Measurements from ENCODE around the gene DIP2C. TPM values are rescaled to one million over a fixed set of nuclear protein-coding genes. Genes with fewer than 3 reads are reported as not detected.
A peak's percentile ranks its signal among the peaks of the same experiment; 100 is the strongest.

The DIP2C gene, protein sequence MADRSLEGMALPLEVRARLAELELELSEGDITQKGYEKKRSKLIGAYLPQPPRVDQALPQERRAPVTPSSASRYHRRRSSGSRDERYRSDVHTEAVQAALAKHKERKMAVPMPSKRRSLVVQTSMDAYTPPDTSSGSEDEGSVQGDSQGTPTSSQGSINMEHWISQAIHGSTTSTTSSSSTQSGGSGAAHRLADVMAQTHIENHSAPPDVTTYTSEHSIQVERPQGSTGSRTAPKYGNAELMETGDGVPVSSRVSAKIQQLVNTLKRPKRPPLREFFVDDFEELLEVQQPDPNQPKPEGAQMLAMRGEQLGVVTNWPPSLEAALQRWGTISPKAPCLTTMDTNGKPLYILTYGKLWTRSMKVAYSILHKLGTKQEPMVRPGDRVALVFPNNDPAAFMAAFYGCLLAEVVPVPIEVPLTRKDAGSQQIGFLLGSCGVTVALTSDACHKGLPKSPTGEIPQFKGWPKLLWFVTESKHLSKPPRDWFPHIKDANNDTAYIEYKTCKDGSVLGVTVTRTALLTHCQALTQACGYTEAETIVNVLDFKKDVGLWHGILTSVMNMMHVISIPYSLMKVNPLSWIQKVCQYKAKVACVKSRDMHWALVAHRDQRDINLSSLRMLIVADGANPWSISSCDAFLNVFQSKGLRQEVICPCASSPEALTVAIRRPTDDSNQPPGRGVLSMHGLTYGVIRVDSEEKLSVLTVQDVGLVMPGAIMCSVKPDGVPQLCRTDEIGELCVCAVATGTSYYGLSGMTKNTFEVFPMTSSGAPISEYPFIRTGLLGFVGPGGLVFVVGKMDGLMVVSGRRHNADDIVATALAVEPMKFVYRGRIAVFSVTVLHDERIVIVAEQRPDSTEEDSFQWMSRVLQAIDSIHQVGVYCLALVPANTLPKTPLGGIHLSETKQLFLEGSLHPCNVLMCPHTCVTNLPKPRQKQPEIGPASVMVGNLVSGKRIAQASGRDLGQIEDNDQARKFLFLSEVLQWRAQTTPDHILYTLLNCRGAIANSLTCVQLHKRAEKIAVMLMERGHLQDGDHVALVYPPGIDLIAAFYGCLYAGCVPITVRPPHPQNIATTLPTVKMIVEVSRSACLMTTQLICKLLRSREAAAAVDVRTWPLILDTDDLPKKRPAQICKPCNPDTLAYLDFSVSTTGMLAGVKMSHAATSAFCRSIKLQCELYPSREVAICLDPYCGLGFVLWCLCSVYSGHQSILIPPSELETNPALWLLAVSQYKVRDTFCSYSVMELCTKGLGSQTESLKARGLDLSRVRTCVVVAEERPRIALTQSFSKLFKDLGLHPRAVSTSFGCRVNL (N-terminal part only)
- polyA plus RNA-seq (ENCODE audit: insufficient read length in 3 of 3), result 10 to 100 TPM; 19.1 to 24.8 (median 23.2) TPM
- long read RNA-seq, donor 1, result 0 reads
- long read RNA-seq, donor 2, result 0 reads
- long read RNA-seq, donor 3, full-length matches to known transcripts, result 1 of 1 reads
- long read RNA-seq, donor 3, partial matches to known transcripts, result 0 of 1 reads
- long read RNA-seq, donor 3, other reads (novel, unspliced or antisense), result 0 of 1 reads
- long read RNA-seq, donor 4, partial matches to known transcripts, result 6 of 6 reads
- long read RNA-seq, donor 4, other reads (novel, unspliced or antisense), result 0 of 6 reads
- long read RNA-seq, donor 5, result 0 reads
- long read RNA-seq, donor 6, result 0 reads
- long read RNA-seq, donor 7, result 0 reads
- long read RNA-seq, donor 8, full-length matches to known transcripts, result 1 of 1 reads
- long read RNA-seq, donor 8, partial matches to known transcripts, result 0 of 1 reads
- long read RNA-seq, donor 8, other reads (novel, unspliced or antisense), result 0 of 1 reads
- long read RNA-seq, donor 9, result 0 reads
- long read RNA-seq, donor 10, partial matches to known transcripts, result 8 of 8 reads
- long read RNA-seq, donor 10, other reads (novel, unspliced or antisense), result 0 of 8 reads
- long read RNA-seq, donor 11, result 0 reads
- long read RNA-seq, donor 12, result 0 reads
- long read RNA-seq, donor 13, result 0 reads
- long read RNA-seq, donor 14, result 0 reads
- long read RNA-seq, donor 15, full-length matches to known transcripts, result 1 of 10 reads
- long read RNA-seq, donor 15, partial matches to known transcripts, result 9 of 10 reads
- long read RNA-seq, donor 15, other reads (novel, unspliced or antisense), result 0 of 10 reads
- long read RNA-seq, donor 16, full-length matches to known transcripts, result 1 of 1 reads
- long read RNA-seq, donor 16, partial matches to known transcripts, result 0 of 1 reads
- long read RNA-seq, donor 16, other reads (novel, unspliced or antisense), result 0 of 1 reads

DNA sequence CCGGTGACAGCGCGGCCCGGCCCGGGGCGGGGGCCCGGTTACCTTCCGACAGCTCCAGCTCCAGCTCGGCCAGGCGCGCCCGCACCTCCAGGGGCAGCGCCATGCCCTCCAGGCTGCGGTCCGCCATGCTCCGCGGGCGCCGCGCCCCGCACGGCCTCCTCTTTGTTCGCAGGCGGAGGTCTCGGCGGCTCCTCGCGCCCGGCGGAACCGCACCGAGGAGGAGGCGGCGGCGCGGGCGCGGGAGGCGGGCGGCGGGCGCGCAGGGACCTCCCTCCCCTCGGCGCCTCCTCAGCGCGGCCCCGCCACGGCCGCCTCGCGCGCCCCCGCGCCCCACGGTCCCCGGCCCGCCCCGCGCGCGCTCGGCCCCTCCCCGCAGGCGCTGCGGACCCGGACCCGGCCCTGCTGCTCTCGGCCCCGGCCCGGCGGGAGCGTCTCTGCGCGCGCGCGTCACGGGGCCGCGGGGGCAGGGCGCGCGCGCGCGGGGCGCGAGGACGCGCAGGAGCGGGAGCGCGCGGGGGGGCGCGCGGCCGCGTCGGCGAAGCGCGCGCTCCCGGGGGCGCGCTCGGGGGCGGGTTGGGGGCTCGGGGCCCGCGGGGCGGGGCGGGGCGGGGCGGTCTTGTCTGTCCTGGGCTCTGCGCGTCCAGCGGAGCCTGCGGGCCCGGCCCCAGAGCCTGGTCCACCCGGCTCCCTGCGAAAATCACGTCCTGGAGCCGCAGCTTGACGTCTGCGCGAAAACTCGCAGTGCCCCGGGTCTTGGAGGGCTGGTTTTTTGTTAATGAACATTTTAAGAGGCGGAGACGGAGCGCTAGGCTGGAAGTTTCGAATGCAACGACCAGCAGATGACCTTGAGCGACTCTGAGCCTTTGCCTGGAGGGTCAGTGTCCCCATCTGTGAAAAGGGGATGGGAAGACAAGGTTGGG is at the start of gene DIP2C:
TSS of gene DIP2C (minus strand) at position 217 of the 920 bp plus-strand sequence. CDS start at position 127, 90 bp downstream.
- DNase-seq, result peak; percentile 69

DNA sequence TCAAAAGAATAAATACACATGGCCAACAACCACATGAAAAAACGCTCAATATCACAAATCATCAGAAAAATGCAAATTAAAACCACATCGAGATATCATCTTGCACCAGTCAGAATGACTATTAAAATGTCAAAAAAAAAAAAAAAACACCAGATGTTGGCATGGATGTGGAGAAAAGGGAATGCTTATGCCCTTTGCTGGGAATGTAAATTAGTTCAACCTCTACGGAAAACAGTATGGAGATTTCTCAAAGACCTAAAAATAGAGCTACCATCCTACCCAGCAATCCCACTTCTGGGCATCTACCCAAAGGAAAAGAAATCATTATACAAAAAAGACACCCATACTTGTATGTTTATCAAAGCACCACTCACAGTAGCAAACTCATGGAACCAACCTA is 45.0 kb upstream of the DIP2C start:
- DNase-seq, result no peak

DNA sequence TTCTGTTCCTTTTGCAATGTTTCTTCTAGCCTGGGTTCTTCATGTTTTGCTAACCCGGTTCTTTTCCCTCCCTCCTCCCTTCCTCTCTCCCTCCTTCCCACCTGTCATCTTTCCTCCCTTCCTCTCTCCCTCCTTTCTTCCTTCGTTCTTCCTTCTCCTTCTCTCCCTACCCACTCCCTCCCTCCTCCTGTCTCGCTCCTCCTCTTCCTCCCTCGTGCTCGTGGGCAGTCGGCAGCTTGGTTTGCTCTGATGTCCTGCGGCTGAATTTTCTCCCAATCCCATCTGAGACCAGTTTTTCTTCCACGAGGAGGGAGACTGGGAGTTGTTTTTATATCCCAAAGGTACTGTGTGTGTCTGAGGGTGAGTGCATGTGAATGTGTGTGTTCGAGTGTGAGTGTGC is 43.6 kb upstream of the DIP2C start:
- no peak for DNase-seq

DNA sequence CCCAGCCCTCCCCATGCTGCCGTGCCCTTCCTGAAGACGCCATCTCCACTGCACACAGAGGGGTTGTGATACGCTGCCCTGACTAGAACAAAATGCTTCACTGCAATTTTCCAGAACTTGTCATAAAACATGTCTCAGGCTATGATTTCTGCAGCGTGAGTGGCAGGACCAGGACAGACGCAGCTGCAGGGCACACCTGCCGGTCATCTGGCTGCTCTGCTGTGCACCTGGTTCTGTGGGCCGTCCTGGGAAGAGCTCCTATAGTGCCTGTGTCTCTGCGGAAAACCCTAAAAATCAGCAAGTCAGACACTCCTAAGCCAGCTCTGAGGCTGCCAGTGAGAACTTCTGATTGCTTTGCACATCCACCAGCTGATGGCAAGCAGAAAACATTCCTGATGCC is 39.7 kb upstream of the DIP2C start:
- DNase-seq, result no peak

DNA sequence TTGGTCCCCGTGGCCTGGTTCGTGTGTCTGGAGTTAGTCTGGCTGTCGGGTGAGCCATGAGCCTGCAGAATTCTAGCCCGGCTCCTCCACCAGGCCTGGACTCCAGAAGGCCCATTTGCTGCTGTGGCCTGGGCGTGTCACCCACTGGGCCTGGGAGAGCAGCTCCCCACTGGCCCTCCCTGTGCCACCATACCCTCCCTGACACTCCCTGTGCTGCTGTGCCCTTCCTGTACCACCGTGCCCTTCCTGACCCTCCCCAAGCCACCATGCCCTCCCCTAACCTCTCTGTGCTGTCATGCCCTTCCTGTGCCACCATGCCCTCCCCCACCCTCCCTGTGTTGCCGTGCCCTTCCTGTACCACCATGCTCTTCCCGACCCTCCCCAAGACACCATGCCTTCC is 39.1 kb upstream of the DIP2C start:
- no peak for DNase-seq

DNA sequence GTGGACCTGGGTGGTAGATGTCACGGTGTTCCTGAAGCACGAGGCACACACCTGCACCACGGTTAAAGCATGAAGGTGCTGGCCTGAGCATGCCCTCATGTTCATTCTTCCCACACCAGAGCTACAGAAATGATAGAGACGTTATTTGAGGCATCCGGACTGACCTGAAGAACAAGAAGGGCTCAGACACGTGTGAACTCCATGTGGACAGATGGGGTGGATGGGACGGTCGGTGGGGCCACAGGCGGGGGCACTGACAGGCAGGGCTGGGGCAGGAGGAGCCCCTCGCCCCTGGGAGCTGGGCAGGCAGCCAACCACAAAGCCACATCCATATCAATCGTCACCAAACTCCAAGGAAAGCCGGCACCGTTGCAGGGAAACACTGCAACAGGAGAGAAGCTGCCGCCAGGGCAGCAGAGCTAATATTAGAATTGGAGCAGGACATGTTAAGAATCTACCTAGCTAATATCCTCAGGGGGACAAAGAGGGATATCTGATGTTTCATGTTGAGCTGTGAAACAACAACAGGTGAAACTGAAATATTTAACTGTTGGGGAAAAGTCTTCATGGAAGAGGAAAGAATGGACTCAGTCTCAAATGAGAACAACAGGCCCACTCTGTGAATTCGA is 37.8 kb upstream of the DIP2C start:
- no peak for DNase-seq

DNA sequence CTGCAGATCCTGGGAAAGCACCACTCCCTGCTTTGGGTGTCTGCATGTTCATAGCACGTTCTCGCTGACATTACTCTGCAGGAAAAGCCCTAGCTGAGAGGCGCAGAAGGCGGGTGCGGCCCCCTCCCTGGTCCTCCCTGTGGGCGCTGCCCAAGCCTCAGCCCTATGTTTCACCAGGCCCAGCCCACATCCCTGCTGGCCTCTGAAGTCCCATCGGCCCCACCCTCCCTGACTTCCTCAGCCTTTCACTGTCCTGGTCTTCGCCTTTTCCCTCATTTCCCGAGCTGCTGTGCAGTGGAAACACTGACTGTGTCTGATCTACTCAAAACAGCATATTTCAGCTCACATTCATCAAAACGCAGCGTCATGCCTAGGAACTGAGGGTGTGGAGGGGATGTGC is 36.3 kb upstream of the DIP2C start:
- DNase-seq, result no peak

DNA sequence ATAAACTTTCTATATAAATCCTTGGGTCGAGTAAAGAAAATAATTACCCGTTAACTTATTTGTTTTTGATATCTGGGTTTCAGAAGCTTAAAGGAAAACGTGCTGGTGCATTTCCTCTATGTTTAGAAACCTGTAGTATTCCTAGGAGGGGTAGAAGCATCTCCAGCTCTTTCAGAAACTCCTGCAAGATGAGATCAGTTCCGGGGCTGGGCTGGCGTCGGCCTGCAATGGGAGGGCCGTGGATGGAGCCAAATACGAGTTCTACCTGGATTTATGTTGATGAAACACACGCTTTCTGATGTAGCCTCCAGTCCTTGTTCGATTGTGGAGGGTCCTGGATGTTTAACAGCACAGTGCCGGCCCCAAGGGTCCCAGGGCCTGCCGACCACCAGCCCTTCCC is 35.8 kb upstream of the DIP2C start:
- DNase-seq, result no peak

DNA sequence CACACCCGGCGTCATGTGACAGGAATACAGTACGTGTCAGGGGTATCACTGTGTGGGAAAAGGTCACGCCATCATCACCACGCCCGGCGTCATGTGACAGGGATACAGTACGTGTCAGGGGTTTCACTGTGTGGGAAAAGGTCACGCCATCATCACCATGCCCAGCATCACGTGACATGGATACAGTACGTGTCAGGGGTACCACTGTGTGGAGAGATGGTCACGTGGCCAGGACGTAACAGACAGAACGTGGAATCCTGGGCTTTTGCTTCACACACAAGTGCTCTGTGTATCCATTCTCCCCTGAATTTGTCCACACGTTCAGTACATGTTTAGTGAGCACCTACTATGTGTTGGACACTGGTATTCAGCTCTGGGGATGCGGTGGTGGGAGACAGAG is 34.5 kb upstream of the DIP2C start:
- DNase-seq, result no peak

DNA sequence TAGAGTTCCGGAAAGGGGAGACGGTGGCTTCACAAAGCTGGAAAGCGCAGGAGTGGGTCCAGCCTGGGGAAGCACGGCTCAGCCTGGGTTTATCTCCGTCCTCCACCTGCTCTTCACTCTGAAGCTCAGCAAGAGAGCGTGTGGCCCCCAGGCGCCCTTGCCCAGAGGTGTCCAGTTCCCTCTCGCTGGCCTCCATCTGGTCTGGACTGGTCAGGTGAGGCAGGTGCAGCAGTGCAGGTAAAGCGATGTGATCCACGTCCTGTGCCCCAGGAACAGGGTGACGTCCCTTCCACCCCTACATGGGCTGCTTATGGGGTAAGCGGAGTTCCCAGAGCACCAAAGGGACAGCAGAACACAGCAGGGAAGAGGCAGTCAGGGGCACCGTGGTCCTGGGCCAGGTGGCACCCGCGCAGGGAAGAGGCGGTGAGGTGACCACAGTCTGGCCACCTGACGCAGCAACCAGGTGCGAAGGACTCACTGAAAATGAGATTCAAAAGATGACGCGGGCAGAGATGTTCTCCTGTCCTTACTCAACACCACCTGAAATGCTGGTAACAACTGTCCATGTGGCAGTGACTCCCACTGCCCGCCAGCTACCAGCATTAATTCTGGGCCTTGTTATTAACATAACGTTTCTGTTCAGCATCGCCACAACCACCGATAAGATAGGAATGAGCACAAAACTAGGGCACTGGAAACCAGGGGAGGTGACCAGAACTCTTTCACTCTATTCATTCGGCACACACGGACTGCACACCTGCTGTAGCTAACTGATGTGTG is 33.0 kb upstream of the DIP2C start:
- DNase-seq, result no peak

DNA sequence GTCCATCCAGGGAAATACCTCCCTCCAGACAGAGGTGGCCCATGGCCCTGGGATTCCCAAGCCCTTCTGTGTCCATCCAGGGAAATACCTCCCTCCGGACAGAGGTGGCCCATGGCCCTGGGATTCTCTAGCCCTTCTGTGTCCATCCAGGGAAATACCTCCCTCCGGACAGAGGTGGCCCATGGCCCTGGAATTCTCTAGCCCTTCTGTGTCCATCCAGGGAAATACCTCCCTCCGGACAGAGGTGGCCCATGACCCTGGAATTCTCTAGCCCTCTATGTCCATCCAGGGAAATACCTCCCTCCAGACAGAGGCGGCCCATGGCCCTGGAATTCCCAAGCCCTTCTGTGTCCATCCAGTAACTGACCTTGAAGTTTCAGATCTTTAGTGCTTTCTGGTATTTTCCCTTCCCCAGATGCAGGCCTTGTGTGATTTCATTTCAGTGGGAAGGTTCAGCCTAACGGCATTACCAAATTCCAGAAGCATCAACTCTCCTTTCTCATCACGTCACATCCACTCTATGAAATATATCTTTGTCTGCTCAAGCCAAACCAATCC is 28.8 kb upstream of the DIP2C start:
- no peak for DNase-seq

DNA sequence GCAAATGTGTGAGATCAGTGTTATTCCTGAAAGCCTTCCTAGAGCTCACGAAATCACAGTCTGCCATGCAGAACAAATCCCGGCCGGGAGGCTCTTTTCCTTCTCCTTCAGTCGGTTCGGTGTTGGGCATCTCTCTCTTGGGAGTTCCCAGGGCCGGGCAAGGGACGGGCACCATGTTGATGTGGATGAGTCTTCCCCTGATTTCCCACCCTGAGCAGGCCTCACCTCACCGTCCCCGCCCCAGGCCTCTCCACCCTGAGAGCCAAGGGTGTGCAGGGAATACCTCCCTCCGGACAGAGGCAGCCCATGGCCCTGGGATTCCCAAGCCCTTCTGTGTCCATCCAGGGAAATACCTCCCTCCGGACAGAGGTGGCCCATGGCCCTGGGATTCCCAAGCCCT is 28.0 kb upstream of the DIP2C start:
- DNase-seq, result no peak

DNA sequence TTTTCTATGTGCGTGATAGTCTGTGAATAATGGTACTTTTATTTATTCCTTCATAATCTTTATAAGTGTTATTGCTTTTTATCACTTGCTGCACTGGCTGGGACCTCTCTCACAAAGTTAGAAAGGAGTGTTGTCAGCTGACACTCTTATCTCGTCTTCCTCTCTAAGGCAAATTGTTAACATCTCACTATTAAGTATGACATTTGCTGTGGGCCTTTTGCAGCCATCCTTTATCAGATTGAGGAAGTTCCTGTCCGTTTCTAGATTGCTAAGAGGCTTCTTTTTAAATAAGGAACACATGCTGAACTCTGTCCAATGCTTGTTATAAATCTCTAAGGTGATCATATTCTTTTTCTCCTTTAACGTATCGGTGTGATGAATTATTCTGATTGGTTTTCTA is 27.4 kb upstream of the DIP2C start:
- DNase-seq, result no peak

DNA sequence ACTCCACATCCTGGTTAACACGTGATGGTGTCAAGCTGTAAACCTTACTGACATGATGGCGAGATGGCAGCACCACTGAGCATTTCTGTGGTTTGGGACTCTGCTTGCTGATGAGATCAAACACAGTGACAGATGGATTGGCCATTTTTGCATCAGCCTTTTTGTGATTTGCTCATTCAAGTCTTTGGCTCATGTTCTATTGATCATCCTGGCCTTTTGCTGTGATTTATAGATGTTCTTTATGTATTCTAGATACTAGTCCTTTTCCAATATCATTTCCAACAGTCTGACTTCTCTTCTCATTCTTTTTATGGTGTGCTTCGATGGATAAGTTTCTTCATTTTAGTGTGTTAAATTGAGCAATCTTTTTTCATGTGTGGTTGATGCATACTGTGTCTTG is 24.7 kb upstream of the DIP2C start:
- no peak for DNase-seq

DNA sequence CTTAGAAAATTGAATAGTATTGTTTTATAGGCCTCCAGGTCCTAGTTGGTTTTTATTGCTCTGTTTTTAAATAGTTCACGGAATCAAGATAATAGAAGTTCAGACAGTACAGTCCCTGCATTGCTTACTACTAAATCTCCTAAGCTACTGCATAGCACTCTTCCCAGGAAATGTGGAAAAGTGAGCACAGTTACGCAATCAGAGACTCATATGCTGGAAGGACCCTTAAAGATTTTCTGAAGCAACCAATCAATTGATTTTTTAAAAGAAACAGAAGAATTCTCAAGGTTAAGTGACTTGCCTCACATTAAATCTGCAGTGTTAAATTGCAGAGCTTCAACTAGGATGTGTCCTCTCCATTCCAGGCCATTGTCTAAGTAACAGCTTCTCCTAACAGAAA is 23.1 kb upstream of the DIP2C start:
- no peak for DNase-seq

DNA sequence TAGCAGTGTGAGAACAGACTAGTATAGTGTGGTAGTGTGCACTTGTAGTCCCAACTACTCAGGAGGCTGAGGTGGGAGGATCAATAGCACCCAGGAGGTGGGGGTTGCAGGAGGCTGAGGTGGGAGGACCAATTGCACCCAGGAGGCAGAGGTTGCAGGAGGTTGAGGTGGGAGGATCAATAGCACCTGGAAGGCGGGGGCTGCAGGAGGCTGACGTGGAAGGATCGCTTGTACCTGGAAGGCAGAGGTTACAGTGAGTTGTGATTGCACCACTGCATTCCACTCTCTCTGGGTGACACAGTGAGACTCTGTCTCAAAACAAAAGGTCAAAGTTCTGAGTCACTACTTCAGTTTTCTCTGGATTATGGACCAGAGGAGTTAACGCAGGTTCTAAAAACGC is 22.6 kb upstream of the DIP2C start:
- DNase-seq, result no peak

DNA sequence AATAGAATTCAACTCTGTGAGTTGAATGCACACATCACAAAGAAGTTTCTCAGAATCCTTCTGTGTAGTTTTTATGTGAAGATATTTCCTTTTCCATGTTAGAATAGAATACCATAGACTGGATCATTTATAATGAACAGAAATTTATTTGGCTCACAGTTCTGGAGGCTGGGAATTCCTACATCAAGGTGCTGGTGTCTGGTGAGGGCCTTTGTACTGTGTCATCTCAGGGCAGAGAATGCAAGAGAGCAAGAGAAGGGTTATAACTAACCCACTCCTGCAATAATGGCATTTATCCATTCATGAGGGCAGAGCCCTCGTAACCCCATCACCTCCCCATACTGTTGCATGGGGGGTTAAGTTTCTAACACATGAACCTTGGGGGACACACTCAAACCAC is 18.4 kb upstream of the DIP2C start:
- no peak for DNase-seq
